SU-DHL-6 (cell line): Measurements from ENCODE around the gene PRKCE.

Experiments used
- H2AFZ ChIP-seq: fragments of 200-600 bp; sonication (generic); 2 replicates; pipeline ENCODE4 v1.6.1; 2014; ENCODE audit warnings: low read depth, mild to moderate bottlenecking, moderate library complexity, mixed read lengths, antibody characterized with exemption, low read length; ENCODE audit not compliant: severe bottlenecking
- H3F3A ChIP-seq: fragments of 200-600 bp; shearing (Covaris generic); 2 replicates; pipeline ENCODE4 v1.6.0; 2016; ENCODE audit warnings: antibody characterized with exemption, mild to moderate bottlenecking; ENCODE audit not compliant: insufficient read depth
- H3K27ac ChIP-seq: fragments of 200-600 bp; sonication (generic); 2 replicates; pipeline ENCODE4 v1.5.1; 2016; ENCODE audit warnings: low read depth, mild to moderate bottlenecking, low read length, moderate library complexity, mixed read lengths
- H3K27me3 ChIP-seq: fragments of 200-600 bp; sonication (generic), shearing (Covaris generic); 2 replicates; pipeline ENCODE4 v1.6.0; 2014; ENCODE audit warnings: mild to moderate bottlenecking, low read length
- H3K36me3 ChIP-seq: fragments of 200-600 bp; sonication (generic); 2 replicates; pipeline ENCODE4 v1.6.1; 2014; ENCODE audit warnings: mild to moderate bottlenecking, low read length, mixed read lengths
- H3K4me2 ChIP-seq: fragments of 300-600, 200-600 bp; shearing (Covaris generic), sonication (generic); 2 replicates; pipeline ENCODE4 v1.6.0; 2014; ENCODE audit warnings: low read length, low read depth, mild to moderate bottlenecking; ENCODE audit not compliant: poor library complexity, severe bottlenecking
- H3K4me3 ChIP-seq: fragments of 200-600 bp; sonication (generic); 2 replicates; pipeline ENCODE4 v1.5.1; 2014; ENCODE audit warnings: antibody characterized with exemption, low read length, mild to moderate bottlenecking, mixed read lengths; ENCODE audit not compliant: insufficient read depth, poor library complexity, severe bottlenecking
- H3K79me2 ChIP-seq: fragments of 200-600 bp; sonication (generic); 2 replicates; pipeline ENCODE4 v1.6.1; 2014; ENCODE audit warnings: mild to moderate bottlenecking, low read length, moderate library complexity; ENCODE audit not compliant: insufficient read depth
- H3K9ac ChIP-seq: fragments of 200-600 bp; sonication (generic); 2 replicates; pipeline ENCODE4 v1.7.0; 2014; ENCODE audit warnings: mild to moderate bottlenecking, low read length
- H3K9me2 ChIP-seq: fragments of 200-600 bp; sonication (generic); replicated peaks from 2 replicates; pipeline ENCODE4 v1.6.1; 2014; ENCODE audit warnings: low read length; ENCODE audit not compliant: insufficient read depth
- H3K9me3 ChIP-seq: fragments of 200-600 bp; sonication (generic); 2 replicates; pipeline ENCODE4 v1.6.1; 2014; ENCODE audit warnings: low read length, mixed read lengths; ENCODE audit not compliant: insufficient read depth
- H4K20me1 ChIP-seq: fragments of 200-600 bp; sonication (generic); 2 replicates; pipeline ENCODE4 v1.6.1; 2014; ENCODE audit warnings: low read depth, mild to moderate bottlenecking, antibody characterized with exemption, low read length, moderate library complexity, mixed read lengths
- EZH2phosphoT487 ChIP-seq: fragments of 200-600 bp; sonication (generic), shearing (Covaris generic); conservative IDR thresholded peaks from 2 replicates; pipeline ENCODE4 v1.6.1; 2018; ENCODE audit warnings: mild to moderate bottlenecking, antibody characterized with exemption, low read length, moderate library complexity, mixed read lengths
- TF ChIP-seq, protein P1 (sequence below): fragments of 200-600 bp; sonication (generic); IDR thresholded peaks from one replicate; pipeline ENCODE4 v1.5.1; 2017; ENCODE audit warnings: antibody characterized with exemption, mild to moderate bottlenecking, low read length, moderate library complexity; ENCODE audit not compliant: insufficient read depth, poor library complexity, severe bottlenecking

The PRKCE gene

DNA sequence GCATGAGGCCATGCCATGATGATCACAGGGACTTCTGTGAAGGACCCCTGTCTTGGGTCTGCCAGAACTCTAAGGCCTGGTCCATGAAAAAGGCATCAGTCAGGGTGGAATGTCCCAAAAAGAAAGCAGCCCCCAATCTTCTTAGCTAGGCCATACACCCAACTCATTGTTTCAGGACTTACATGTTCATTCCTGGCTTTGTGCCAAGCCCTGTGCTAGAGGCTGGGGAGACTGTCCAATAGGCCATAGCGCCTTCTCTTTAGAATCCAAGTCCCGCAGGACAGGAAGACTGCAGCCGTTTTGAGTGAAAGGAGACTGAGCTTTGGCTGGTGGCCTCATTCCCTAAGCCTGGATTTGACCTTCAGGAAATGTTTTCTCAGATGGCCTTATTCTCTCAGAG, 247.3 kb downstream of the PRKCE start:
- H4K20me1 ChIP-seq, result no peaks in the 10 kb centered on the region
- H3K4me2 ChIP-seq, result no peak overlapping the region
- no peaks in the 10 kb centered on the region for H3K79me2 ChIP-seq
- no peak overlapping the region for H3K9ac ChIP-seq
- H3K4me3 ChIP-seq, result no peak overlapping the region
- H3K9me2 ChIP-seq, result no peaks in the 10 kb centered on the region
- H3K27ac ChIP-seq, result no peak overlapping the region
- no peaks in the 10 kb centered on the region; the same call in 1 of the 2 replicates for H3K27me3 ChIP-seq
- no peaks in the 10 kb centered on the region for H3K36me3 ChIP-seq
- no peak overlapping the region for H2AFZ ChIP-seq
- H3K9me3 ChIP-seq, result no peaks in the 10 kb centered on the region
- TF ChIP-seq, protein P1, sequence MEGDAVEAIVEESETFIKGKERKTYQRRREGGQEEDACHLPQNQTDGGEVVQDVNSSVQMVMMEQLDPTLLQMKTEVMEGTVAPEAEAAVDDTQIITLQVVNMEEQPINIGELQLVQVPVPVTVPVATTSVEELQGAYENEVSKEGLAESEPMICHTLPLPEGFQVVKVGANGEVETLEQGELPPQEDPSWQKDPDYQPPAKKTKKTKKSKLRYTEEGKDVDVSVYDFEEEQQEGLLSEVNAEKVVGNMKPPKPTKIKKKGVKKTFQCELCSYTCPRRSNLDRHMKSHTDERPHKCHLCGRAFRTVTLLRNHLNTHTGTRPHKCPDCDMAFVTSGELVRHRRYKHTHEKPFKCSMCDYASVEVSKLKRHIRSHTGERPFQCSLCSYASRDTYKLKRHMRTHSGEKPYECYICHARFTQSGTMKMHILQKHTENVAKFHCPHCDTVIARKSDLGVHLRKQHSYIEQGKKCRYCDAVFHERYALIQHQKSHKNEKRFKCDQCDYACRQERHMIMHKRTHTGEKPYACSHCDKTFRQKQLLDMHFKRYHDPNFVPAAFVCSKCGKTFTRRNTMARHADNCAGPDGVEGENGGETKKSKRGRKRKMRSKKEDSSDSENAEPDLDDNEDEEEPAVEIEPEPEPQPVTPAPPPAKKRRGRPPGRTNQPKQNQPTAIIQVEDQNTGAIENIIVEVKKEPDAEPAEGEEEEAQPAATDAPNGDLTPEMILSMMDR, result no peak
- no peak for TF ChIP-seq EZH2phosphoT487
- no peaks in the 10 kb centered on the region for H3F3A ChIP-seq

DNA sequence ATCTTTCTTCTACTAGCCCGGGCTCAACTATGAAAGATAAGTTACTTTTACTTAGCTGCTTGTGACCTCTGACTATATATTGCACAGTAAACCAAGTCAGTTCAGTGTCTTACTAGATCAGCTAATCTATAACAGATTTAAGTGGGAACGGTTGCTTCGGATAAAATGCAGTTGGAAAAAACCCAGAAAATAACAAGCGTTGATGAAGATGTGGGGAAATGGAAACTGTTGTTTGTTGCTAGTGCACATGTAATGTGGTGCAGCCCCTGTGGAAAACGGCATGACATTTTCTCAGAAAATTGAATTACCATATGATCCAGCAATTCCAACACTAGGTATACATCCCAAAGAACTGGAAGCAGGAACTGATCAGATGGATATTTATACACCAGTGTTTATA, 248.5 kb downstream of the PRKCE start:
- no peaks in the 10 kb centered on the region for H3K36me3 ChIP-seq
- TF ChIP-seq, protein P1, result no peak
- TF ChIP-seq EZH2phosphoT487, result no peak

DNA sequence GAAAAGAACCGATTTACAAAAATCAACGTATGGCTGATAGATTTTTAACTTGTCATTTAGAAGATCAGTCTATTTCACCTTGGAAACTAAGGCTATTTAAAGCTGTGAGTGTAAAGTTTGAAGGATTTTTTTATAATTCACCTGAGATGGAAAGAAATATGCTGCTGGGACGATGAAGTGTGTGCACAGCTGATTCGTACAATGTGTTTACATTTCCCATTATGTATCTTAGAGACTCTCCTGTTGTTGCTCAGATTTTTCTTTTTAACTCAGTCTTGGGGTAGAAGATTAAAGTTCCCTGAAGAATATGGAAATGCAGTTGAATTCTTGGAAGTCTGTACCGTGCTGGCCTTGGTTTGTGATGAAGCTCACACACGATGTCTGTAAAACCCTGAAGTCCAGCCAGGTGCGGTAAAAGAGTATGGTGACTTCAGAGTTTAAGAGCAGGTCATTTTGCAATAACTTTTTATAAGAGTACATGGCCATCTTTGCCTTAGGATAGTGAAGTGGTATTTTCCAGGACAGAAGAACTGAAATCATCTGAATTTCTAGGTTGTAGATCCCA, 250.1 kb downstream of the PRKCE start:
- H3K9me3 ChIP-seq, result no peaks in the 10 kb centered on the region
- no peak overlapping the region for H3K9ac ChIP-seq
- H3K4me3 ChIP-seq, result no peak overlapping the region
- no peak overlapping the region for H2AFZ ChIP-seq
- H3F3A ChIP-seq, result no peaks in the 10 kb centered on the region
- H3K9me2 ChIP-seq, result no peaks in the 10 kb centered on the region
- H3K27ac ChIP-seq, result no peak overlapping the region
- no peaks in the 10 kb centered on the region for H3K36me3 ChIP-seq
- H3K79me2 ChIP-seq, result no peaks in the 10 kb centered on the region
- TF ChIP-seq EZH2phosphoT487, result no peak
- TF ChIP-seq, protein P1, result no peak
- H3K27me3 ChIP-seq, result no peaks in the 10 kb centered on the region
- H3K4me2 ChIP-seq, result no peak overlapping the region
- no peaks in the 10 kb centered on the region for H4K20me1 ChIP-seq

More for the DNA sequence above, 248.5 kb downstream of the PRKCE start:
- Histone ChIP-seq H3K9me2 (no peaks in the 10 kb centered on the region), H4K20me1 (no peaks in the 10 kb centered on the region), H3K4me3 (no peak overlapping the region), H3K9ac (no peak overlapping the region), H3F3A (no peaks in the 10 kb centered on the region), H3K9me3 (no peaks in the 10 kb centered on the region), H3K27me3 (no peaks in the 10 kb centered on the region; the same call in 1 of the 2 replicates), H3K79me2 (no peaks in the 10 kb centered on the region), H3K27ac (no peak overlapping the region), H2AFZ (no peak overlapping the region), H3K4me2 (no peak overlapping the region)
